ENCODE measurements around the gene MAP3K6.
A peak's percentile ranks its signal among the peaks of the same experiment; 100 is the strongest.

MAP3K6 gene

GRCh38 chr1:27332536-27333281 lies 34.1 kb downstream of the MAP3K6 start:
- peak; percentile 70 for DNase-seq

GRCh38 chr1:27331922-27332321 lies 34.8 kb downstream of the MAP3K6 start:
- no peak for DNase-seq

- no peak for DNase-seq
Observed at GRCh38 chr1:27331426-27331825, 35.3 kb downstream of the MAP3K6 start.

GRCh38 chr1:27330786-27331185 lies 36.0 kb downstream of the MAP3K6 start:
- DNase-seq: no peak

- no peak for DNase-seq
Observed at GRCh38 chr1:27327964-27328363, 38.8 kb downstream of the MAP3K6 start.

- no peak for DNase-seq
Observed at GRCh38 chr1:27325286-27325685, 41.5 kb downstream of the MAP3K6 start.

- no peak for DNase-seq
Observed at GRCh38 chr1:27322569-27323240, 44.1 kb downstream of the MAP3K6 start.

- peak; percentile 96 for DNase-seq
Observed at GRCh38 chr1:27321813-27322568, 44.8 kb downstream of the MAP3K6 start, which contains the start of gene TMEM222. Gene TMEM222, plus strand, starts transcription at chr1:27322163. Its CDS starts 35 bp downstream, at chr1:27322198.

- DNase-seq: no peak
Observed at GRCh38 chr1:27318596-27318995, 48.2 kb downstream of the MAP3K6 start.

- DNase-seq: no peak
Observed at GRCh38 chr1:27318136-27318535, 48.6 kb downstream of the MAP3K6 start.

- DNase-seq: no peak
Observed at GRCh38 chr1:27316860-27317259, 49.9 kb downstream of the MAP3K6 start.

- DNase-seq: no peak
Observed at GRCh38 chr1:27314737-27315136, 52.0 kb downstream of the MAP3K6 start.

GRCh38 chr1:27314169-27314568 lies 52.6 kb downstream of the MAP3K6 start:
- no peak for DNase-seq

- no peak for DNase-seq
Observed at GRCh38 chr1:27307874-27308598, 58.7 kb downstream of the MAP3K6 start.

- DNase-seq: no peak
Observed at GRCh38 chr1:27306892-27307761, 59.6 kb downstream of the MAP3K6 start.

GRCh38 chr1:27306071-27306470 lies 60.7 kb downstream of the MAP3K6 start:
- DNase-seq: no peak
